NOMO-1 (cell line): ENCODE results near the gene SIN3B.

Experiments
- DNase-seq, 2 experiments: peaks; one replicate each; lab custom pipeline; 2025; ENCODE audit not compliant: unreplicated experiment in 2 of 2; lab: John Stamatoyannopoulos, UW

The SIN3B gene

DNA sequence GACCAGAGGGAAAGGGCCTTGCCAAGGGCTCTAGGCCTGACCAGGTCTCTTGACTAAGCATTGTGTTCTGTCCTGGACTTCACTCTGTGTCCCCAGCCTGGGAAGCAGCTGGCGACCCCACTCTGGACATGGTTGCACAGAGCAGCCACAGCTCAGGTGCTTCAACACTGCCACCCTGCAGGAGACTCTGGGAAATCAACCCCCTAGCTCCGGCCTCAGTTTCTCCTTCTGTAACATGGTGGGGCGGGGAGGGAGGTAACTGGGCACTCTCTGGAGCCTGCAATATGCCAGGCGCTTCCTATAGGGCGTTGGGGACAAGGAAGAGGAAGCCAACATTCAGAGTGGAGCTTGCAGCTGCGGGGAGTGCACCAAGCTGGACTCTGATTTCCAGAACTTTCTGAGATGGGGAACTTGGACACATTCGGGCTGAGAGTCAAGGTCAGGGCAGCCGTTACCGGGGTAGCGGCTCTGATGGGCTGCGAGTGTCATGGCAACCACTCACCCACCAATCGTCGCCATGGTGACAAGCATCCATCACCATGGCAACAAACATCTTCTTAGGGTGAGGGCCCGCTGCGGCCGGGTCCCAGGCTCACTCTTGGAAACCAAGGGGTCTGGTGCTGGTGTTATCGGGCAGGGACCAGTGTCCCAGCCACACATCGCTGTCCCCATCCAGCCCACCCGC is 72.4 kb downstream of the SIN3B start:
- no peak for DNase-seq

DNA sequence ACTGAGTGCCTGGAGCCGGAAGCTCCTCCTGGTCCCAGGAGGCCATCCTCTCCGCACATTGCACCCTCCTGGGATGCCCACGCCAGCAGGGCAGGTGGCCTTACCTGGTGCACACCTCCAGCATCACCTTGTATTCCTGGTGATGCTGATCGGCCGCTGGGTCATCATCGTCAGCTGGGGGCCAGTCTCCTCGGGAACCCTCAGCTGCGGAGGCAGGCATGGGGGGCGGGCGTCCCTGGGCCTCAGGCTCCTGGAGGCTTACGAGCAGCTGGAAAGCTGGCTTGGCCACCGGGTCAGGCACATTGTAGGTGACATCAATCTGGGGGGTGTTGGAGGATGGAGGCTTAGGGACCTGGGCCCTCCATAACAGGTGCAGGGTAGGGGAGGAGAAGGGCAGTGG is 73.3 kb downstream of the SIN3B start:
- DNase-seq, result no peak

DNA sequence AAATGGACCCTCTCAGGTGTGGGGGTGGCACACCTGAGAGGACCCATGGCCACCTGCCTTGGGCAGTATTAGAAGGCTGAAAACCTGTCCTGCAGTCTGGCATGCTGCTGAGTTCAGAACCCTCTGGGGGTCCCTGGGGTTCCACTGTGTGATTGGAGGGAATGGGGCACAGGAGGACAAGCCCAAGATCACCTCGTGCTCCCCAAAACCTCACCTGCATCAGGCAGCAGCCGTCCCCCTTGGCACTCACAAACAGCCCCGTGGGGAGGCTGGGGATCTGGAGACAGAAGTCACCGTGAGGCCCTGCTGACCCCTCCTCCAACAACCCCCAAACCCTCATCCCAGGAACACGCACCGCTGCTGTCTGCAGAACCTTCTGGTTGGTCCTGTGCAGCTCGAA is 74.1 kb downstream of the SIN3B start:
- DNase-seq, result no peak

DNA sequence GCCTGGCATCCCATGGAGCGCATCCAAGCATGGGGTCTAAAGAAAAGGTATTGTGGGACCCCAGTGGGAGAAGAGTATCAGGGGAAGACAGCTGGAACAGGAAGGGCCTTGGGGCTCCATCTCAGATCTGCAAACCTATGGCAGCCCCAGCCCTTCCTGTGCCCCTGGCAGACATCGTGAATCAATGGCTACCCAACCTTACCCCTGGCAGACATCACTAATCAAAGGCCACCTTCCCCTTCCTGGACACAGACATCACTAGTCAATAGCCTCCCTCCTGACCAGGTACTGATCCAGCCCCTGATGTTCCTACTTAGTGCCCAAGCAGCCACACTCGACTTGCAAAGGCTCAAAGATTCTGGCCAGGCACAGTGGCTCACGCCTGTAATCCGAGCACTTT is 75.4 kb downstream of the SIN3B start:
- DNase-seq, result no peak

DNA sequence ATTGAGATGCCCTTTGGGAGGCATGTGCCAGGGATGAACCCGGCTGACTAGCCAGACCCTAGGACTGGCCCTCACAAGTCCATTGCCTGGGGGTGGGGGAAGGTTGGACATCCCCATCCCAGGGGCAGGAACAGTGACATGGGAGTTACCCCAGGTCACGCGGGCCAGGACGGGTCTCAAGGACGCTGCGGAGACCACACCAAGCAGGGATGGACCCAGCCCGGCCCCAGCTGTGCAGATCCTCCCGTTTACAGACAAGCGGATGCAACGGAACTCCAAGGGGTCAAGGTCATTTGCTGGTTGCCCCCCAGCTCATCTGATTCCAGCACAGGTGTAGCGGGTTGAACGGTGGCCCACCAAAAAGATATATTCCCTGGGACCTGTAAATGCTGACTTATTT is 79.6 kb downstream of the SIN3B start:
- no peak for DNase-seq

DNA sequence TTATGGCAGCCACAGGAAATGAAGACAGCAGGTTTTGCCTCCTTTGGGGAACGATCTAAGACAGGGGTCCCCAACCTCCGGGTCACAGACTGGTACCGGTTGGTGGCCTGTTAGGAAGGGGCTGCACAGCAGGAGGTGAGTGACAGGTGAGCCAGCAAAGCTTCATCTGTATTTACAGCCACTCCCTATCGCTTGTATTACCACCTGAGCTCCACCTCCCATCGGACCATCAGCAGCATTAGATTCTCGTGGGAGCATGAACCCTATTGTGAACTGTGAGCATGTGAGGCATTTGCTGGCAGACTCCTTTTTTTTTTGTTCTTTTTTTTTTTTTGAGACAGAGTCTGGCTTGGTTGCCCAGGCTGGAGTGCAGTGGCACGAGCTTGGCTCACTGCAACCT is 81.8 kb downstream of the SIN3B start:
- no peak for DNase-seq

DNA sequence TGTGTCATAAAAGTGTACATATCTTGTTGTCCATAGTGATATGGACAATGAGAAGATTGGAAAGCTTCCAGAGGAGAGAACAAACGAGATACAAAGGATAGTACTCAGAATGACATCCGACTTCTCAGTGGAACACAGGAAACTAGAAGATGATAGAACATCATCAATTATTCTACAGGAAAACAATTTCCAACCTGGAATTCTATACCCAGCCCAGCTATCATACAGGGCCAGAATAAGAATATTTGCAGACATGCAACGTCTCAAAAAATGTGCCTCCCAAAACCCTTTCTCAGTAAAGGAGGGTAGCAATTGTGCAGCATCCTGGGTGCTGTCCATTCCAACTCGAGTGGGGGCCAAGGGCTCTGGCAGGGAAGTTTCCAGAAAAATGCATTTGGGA is 83.6 kb downstream of the SIN3B start:
- DNase-seq, result no peak

DNA sequence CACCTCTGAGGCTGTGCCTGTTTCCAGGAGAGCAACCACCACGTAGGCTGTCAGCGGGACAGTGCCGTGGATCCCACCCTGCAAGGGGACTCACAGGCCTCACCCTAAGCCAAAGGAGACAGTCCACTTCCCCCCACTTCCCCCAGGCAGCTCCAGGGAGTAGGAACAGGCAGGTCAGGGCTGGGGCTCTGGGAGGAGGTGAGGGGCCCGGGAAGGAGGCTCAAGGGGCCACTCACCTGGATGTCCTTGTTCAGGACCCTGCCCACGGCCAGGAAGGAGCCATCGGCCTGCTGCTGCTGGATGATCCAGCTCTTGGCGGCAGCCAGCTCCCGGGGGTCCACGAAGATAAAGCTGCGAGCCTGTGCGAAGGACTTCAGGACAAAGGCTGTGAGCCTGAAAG is 85.2 kb downstream of the SIN3B start:
- no peak for DNase-seq

DNA sequence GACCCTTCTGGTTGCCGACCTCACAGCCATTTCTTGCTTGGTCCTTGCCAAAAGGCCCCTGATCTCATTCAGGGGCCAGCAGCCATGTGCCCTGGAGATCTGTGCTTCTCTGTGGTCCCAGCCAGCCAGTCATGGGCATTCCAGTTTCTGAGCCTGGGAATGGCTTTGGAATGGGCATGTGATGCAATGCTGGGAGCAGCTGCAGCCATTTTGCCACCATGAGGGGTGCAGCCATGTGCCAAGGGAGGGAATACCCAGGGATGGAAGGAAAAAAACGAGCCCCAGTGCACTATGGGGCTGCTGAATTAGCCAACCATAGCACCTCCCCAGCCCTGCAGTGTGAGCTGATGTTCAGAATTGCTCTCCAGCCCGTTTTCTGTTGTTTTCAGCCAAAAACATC is 85.9 kb downstream of the SIN3B start:
- no peak for DNase-seq

DNA sequence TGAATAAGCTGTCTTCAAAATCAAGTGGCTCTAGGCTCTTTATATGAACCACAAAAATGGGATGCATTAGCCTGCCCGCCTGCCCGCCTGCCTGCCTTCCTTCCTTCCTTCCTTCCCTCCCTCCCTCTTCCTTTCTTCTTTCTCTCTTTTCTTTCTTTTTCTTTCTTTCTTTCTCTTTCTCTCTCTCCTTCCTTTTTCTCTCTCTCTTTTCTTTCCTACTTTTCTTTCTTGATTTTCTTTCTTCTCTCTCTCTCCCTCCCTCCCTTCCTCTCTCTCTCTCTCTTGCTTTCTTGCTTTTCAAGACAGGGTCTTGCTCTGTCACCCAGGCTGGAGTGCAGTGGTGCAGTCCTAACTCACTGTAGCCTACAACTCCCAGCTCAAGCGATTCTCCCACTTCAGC is 86.5 kb downstream of the SIN3B start:
- no peak for DNase-seq

DNA sequence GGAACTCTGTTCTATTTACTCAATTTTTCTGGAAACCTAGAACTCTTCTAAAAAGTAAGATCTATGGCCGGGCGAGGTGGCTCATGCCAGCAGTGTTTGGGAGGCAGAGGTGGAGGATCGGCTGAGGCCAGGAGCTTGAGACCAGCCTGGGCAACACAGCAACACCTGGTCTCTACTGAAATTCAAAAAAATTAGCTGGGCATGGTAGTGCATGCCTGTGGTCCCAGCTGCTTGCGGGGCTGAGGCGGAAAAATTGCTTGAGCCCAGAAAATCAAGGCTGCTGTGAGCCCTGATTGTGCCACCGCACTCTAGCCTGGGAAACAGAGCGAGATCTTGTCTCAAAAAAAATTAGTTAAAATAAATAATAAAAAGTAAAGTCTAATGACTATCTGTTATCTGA is 88.2 kb downstream of the SIN3B start:
- DNase-seq, result no peak

DNA sequence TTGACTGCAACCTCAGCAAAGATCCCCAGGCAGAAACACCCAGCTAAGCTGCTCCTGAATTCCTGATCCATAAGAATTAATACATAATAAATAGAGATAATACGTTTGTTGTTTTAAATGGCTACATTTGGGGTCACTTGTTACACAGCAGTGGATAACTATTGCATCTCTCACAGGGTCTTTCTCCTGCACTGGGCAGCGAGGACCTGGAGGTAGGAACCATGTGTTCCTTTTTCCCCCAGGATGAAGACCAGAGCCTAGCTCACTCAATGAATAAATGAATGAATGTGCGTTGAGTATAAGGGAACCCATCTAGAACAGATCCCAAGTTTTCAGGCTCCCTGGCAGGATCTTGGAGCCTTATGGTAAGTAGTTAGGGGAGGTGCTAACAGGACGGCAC is 90.3 kb downstream of the SIN3B start:
- DNase-seq, result no peak

DNA sequence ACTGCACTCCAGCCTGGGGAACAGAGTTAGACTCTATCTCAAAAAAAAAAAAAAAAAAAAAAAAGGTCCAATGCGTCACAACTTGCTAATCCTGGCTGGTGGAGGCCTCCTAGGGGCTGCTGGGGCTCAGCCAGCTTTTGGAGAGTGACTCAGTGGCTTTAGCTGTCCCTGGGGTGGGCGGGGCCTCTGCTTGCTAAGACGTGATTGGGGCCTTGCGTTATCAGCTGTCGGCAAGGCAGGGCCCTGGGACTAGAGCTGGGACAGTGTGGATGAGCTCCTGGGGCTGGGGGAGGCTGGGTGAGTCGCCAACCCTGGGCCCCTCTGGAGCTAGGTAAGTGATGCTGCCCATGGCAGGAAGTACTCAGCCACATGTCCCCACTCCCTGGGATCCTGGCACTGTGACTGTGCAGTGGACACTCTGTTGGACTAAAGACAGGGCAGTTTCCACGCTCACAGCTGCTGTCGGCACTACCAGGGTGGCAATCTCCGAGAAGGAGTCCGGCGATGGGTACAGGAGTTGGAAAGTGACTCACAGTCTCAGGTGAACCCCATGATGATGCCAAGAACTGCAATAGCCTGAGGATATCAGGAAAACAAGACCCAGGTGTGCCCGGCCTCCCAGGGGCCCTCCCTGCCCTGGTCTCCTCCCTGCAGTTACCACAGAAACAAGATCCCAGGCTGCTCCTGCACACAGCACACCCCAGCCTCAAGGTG is 91.8 kb downstream of the SIN3B start:
- no peak for DNase-seq

DNA sequence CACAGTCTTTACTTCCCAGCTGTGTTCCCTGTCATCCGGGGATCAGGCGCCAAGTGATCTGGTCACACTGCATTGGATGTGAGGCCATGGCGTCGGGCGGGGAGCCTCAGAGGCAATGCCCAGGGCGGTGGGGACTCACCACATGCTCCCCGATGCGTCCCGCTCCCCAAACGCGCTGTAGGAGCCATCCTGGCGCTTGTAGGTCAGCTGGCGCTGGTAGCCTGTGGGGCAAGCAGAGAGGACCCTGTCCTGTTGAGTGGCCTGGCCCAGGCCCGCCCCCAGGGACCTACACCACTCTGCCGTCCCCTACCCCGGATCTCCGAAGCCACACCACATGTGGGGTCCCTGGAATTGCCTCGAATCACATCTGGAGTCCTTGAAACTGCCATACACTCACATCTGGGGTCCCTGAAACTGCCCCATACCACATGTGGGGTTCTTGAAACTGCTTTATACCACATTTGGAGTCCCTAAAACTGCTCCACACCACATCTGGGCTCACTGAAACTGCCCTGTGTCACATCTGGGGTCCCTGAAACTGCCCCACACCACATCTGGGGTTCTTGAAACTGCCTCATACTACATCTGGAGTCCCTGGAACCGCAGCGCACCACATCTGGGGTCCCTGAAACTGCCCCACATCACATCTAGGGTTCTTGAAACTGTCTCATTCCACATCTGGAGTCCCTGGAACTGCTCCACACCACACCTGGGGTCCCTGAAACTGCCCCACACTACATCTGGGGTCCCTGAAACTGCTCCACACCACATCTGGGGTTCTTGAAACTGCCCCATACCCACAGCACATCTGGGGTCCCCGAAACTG is 92.8 kb downstream of the SIN3B start:
- no peak for DNase-seq

DNA sequence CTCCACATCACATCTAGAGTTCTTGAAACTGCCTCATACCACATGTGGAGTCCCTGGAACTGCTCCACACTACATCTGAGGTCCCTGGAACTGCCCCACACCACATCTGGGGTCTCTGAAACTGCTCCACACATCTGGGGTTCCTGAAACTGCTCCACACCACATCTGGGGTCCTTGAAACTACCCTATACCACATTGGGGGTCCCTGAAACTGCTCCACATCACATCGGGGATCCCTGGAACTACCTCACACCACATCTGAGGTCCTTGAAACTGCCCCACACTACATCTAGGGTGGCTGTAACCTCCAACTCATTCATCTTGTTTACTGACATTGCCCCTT is 93.4 kb downstream of the SIN3B start:
- no peak for DNase-seq

DNA sequence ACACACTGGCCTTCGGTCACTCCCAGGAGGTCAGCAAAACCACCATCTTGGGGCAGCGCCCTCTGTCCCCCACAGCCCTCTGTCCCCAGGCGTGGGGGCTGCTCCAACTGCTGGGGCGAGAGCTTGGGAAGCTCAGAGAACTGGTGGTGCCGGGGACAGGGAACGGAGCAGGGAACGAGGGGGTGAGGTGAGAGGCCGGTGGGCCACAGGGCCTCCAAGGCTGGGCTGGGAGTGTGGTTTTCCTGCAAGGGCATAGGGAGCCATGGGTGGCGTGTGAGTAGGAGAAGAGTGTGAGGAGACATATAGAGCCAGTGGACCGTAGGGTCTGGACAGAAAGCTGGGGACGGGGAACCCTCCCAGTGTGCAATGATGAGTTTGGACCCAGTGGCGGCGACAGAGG is 93.8 kb downstream of the SIN3B start:
- DNase-seq, result no peak

DNA sequence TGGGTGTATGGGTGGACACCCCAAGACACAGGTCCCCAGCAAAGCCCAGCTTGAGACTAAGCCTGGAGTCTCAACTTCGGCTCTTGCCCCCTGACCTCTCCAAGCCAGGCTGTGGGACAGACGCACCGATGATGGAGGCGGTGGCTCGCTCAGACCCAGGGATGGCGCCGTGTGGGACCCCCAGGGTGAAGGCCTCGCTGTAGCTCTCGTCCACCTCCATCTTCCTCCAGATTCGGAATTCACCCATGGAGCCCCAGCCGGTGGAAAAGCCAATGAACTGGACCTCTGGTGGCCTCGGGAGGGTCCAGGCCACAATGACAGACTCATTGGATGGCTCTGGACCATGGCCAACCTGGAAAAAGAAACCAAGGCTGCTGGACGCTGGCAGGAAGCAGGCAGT is 98.7 kb downstream of the SIN3B start:
- no peak for DNase-seq

DNA sequence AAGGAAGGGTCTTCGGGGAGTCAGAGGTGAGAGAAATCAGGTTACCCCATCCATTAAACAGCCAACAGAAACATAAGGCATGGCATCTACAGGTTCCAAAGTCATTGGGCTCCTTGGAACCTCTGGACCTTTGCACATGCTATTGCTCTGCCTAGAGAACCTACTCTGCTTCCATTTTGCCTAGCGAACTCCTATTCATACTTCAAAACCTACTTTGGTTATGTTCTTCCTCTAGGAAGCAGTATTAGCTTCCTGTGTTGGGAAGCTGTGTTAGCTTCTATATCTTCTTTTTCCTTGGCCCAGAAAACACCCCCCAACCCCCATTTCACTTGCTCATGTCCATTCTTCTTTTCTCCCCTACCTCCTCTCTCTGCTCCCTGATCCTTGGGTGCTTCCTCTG is 99.2 kb downstream of the SIN3B start:
- no peak for DNase-seq

DNA sequence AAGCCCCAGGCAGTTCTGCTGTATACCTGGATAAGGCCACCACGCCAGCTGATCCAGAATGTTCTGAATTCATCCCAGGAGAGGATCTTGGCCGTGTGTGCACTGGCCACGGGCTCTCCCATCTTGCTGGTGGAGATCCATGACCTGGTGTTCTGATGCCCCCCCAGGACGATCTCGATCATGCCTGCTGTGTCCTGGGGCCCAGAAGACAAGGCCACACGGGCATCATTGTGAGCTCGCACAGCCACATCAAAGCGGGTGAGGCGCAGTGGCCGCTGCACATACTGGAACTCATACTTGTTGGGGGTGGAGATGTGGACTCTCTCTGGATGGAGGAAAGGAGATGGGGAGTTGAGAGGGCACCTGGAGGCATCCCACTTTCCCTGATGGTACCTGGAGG is 99.7 kb downstream of the SIN3B start:
- DNase-seq, result no peak
